ENCODE measurements around the gene MRPL55.
"Not testable (repeated sequence)": the region's sequence is repeated elsewhere in the genome, so short reads cannot be mapped to it uniquely, and the experiment has no call there.

Gene MRPL55

DNA sequence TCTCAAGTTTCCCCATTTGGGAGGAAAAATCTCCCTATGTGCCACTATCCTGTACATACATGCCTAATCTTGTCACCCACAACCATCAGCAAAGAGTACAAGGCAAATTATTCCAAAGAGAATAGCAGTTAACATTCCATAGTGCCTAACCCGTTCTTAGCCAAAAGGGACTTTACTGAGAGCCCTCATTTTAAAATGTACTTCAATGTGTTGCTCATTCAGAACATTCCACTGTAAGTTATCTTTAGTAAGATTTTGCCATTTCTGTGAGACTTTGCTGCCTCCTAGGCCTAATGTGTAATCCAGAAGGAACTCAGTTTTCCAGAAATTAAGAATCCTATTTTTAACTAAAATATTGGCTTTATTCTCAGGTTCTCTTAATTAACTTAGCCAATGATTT, 11.3 kb upstream of the MRPL55 start:
- no peak for DNase-seq

DNA sequence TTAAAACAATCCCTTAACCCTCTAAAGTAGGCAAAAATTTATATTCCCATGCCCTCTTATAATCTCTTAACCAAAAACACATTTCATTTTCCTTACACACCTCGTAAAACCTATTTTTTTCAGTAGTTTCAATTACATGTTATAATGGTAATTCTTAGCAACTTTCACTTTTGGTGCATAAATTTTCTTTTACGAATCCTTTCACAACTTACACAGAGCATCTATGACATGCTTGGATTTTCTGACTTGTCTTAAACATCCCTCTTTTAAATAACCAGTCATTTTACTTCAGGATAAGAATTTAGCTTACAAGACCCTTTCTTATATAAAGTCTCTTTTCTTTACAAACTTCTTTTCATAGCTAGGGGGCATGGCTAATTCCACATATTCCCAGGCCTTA, 8.9 kb upstream of the MRPL55 start:
- DNase-seq = no peak

DNA sequence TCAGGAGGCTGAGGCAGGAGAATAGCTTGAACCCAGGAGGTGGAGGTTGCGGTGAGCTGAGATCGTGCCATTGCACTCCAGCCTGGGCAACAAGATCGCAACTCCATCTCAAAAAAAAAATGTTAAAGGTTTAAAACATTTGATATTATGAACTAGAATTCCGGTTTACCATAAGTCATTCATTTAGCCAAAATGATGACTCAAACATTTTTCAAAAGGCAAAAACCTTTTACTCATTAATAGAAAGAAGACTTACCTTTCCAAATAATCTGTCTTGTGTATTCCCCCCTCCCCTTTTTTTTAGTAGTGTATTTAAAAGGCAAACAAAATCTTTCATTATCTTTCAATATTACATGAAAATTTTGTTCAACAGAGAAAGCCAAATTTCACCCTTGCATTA, 8.2 kb upstream of the MRPL55 start:
- DNase-seq = no peak

DNA sequence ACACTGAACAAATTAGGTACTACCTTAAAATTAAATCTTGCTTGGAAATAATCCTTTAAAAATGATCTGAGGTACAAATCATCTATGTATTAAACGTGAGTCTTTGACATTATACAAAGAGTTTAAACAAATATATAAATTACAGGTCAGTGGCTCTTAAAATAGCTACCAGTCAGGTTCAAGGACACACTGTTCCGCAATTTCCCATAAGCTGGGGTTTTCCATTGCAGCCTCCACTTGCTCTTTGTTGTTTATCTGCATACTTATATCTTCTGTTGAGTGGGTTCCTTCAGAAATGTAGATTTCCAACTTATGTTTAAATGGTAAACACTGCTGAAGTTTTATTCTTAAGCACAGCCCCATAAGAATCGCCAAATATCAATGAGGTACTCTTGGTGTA, 5.7 kb upstream of the MRPL55 start:
- DNase-seq = no peak

DNA sequence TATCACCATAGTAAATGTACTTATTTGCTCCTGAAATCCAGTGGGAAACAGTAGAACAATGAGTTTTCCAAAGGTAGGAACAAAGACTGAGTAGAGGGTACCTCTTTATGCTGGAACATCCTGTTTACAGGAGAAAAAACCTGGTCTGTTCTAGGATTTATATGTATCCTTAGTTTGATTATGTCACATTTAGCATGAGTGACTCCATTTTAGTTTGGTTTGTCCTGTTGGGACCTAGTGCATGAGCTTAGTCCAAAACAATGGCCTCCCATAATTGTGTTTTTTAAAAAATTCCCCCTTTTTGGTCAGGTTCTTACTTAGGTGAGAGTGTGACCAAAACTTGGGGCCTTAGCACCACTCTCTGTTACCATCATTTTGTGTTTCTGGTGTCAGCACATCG, 3.5 kb upstream of the MRPL55 start:
- no peak for DNase-seq

DNA sequence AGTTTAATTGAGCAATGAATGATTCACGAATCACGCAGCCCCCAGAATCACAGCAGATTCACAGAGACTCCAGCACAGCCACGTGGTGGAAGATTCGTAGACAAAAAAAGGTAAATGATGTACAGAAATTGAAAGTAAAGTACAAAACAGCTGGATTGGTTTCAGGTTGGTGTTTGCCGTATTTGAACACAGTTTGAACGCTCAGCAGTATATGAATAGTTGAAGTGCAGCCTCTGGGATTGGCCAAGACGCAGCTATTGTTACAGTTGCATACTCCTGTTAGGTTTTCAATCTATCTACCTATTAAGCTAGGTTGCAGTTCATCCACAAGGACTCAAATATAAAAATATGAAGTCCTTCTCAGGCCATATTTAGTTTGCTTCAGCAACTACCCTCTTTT, 3.1 kb upstream of the MRPL55 start:
- DNase-seq = no peak

DNA sequence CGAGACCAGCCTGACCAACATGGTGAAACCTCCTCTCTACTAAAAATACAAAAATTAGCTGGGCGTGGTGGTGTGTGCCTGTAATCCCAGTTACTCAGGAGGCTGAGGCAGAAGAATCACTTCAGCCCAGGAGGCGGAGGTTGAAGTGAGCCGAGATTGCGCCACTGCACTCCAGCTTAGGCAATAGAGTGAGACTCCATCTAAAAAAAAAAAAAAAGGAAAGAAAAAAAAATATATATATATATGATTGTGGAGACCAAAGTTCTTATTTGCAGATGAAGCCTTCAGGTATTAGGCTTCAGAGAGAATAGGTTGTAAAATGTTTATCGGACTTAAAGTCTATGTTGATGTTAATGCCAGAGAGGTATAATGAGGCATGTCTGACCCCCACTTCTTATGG, 2.2 kb upstream of the MRPL55 start:
- not testable (repeated sequence) for DNase-seq

DNA sequence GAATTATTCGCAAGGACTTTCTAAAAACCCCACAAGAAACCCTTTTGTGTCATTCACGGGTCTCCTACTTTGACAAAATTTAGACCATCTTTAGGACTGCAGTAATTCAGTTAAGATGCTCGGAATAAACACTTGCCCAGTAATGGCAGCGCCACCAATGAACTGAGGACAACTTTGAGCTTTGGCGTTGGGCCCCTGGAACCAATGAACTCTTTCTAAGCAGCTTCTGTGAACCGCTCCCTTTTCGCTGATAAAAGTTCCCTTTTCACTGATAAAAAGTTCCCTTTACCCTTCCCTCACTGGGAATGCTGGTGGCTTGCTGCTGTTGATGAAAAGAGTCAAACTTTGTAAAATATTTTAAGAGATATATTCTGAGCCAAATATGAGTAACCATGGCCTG, 1.5 kb upstream of the MRPL55 start:
- no peak for DNase-seq

DNA sequence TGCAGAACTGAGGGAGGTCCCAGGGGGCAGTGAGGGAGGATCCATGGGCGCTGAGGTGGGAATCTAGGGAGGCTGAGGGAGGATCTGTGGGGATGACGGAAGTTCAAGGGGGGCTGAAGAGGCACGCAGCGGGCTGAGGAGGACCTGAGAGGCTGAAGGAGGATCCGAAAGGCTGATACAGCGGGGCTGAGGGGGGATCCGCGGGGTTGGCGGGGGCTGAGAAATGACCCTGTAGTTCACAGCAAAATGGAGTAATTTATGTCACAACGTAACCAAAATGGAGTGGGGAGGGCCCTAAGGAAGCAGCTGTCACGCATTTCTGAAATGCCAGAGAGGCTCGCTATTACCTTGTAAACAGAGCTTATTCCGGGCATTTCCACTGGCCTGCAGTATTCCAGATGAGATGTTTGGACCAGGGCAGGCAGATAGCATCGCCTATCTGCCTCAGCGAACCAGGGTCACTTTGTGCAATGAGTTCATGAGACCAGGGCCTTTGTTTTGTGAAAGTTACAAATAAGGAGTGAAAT, 926 bp upstream of the MRPL55 start:
- peak; percentile 37 for DNase-seq

DNA sequence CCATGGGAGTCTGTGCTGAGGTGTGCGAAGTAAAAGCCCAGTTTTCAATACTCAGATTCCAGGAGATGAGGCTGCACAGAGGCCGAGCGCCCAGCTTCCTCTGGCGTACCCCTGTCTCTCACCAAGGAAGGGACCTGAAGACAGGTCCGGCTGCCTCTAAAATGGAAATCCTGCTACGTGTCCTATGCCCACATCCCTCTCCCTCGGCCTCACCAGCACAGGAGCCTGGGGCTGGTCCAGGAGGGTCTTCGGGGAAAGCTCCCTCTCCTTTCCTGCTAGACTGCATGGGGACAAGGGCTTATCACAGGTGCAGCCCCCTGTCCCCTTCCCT, 392 bp downstream of the MRPL55 start:
- no peak for DNase-seq

DNA sequence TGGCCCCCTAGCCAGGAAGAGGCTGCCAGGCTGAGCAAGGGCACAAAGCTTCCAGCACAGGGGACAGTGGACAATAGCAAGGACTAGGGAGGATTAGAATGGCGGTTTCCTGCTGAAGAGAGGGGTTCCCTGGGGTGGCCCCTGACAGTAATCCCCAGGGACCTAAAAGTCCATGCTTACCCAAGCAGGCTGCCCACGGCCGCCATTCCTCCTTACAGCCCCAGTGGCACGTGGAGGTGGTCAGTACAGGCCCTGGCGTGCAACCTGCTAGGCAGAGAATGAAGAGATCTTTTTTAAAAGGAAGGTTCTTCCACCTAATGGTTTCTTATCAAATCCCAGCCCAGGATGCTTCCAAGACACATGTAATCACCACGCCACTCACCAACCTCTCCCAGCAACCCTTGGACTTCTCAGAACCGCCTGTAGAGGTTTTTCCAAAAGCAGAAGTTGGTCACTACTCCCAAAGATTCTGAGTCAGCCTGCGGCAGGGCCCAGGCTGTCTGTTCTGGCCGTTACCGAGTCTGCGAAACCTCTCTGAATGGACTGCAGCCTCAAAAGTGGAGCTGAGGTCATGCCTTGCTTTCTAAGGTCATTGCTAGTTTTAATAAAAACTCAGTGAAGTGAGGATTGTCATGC, 926 bp downstream of the MRPL55 start:
- DNase-seq = no peak

DNA sequence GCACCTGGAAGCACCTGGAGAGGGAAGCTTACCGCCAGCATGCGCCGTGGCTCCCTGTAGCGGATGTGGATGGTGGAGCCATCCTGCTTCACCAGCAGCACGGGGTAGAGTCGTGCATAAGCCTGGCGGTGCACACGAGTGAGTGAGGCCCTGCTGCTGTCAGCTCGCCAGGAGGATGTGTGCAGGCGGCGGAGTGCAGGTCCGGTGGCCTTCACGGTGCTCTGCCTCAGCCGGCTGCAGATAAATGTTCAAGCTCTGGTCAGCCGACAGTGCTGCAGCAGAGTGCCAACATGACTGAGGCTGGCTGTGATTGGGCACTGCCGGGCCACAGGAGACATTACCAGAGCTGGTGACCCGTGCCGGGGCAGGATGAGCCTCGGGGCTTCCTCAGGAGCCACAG, 1.5 kb downstream of the MRPL55 start:
- DNase-seq = no peak

DNA sequence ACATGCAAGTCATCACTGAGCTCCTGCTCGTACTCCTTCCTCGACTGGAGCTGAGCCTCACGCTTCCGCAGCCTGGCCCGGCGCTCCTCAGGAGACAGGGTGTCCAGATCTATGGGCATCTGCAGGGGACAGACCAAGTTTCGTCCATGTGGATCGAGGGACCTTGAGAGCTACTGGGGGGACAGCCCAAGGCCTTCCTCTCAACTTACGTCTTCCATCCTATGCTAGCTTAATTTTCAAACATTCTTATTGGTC, 2.4 kb downstream of the MRPL55 start:
- DNase-seq = no peak

DNA sequence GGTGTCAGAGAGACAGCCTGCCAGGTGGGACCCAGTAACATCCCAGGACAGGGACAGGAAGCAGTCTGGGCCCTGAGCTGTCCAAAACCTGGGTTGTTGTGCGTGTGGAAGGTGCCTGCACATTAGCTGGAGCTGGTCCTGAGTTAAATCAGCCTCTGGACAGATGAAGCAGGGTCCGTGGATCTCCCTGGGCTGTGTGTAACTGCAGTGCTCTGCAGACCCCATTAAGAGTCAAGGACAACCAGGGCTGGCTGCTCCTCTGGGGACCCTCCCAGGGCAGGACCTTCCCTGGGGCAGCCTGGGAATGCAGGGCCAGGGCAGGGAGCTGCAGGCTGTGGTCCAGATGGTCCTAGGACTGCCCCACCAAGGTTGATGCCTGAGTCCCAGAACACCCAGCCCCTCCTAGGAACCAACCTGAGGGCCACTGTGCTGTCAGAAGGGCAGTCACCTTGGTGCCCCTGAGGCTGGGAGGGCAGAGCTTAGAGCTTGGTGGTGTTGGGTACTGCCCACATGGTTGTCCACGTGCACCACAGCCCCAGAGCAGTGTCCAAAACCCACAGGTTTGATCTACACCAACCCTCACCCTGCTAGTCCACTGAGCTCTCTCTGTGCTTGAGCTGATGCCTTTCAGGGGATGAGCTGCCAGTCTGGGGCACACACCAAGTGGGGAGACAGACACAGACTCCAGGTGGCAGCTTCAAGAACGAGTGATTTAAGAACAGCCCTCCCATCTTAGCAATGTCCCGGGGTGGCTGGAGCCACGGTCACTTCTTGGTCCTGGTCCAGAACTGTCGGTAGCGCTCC, 2.9 kb downstream of the MRPL55 start:
- DNase-seq = no peak

DNA sequence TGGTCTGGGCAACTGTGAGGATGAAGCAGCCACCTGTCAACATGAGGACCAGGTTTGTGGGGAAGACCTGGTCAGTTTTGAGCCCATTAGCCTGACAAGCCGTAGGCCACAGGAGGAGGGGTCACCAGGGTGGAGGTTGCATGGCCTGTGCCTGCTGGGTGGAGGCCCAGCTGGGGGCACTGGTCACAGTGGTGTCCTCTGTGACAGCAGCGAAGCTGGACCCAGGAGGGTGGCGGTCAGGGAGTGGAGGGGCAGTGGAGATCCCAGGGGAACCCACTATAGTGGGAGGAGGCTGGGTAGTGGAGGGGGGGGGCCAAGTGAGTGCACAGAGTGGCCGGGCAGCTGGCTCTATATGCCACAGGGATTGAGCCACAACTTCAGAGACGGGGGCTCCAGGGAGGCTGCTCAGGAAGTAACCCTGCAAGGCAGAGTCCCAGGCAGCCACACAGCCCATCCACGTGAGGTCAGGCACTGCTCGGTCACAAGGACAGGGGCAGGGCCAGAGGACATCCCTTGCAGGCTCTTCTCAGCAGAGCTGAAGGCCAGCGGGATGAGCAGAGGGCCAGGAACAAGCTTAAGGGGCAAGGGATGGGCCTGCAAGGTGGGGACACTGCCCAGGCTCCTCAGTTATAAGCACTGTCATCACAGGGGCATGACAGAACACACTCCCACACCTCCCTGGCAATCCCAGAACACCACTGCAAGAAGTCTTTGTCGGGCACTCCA, 3.7 kb downstream of the MRPL55 start:
- no peak for DNase-seq

DNA sequence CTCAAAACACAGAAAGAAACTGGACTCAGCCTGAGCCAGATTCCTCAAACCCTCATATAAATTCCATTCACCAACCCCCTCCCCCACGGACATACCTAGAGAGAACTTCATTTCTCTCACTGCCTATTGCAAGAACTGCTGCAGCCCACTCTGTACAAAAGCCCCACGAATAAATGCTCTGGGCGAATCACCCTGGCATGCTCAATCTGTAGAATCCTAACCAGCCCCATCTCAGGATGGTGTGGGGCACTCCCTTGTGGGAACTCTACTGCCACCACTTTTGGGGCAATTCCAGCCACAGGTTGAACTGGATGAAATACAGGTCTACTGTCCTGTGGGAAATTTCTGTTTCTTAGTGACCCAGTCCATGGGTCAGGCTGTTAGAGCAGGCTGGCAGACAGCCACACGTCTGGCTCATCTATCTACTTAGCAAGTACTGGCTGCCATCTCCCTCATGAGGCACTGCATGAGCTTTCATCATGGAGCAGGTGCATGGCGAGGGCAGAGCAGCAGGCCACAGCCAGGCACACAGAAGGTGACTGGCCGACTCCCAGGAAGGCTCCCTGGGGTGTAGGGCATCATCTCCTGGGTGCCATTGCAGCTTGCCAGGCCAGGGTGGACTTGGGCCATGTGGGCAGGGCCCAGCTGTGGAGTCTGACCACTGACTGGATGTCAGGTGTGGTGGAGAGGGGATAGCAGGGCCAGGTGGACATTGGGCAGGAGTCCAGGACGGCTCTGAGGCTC, 4.4 kb downstream of the MRPL55 start:
- no peak for DNase-seq

DNA sequence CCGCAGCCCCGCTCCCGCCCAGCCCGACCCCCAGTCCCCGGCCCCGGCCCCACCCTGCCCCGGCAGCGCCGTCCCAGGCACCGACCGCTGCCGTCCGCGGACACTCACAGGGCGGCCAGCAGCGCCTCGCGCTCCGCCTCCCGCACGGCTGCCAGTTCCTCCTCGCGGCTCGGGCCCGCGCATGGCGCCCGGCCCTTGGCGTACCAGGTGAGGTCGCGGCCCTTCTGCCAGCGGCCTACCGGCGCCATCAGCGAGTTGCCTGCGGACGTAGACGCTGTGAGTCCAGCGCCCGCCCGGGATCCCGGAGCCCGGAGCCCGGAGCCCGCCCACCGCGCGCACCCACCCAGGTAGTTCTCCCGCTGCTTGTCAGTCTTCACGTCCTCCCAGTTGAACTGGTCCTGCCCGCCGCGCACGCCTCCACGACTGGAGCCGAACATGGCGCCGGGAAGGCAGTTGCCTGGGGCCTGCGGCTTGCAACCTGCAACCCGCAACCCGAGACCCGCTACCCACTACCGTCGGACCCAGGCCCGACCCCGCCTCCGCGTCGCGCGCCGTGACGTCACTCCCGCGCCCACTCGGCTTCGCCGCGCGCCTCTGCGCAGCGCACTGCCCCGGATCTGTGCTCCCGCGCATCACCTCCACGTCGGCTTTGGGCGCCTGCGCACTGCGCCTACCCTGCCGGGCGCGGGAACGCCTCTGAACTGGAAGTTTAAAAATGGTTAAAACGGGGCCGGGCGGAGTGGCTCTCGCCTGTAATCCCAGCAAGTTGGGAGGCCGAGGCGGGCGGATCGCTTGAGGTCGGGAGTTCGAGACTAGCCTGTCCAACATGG, 6.1 kb downstream of the MRPL55 start, which contains the start of gene C1orf35:
C1orf35 (minus strand) TSS at position 535 of the 830 bp plus-strand sequence; CDS start at position 437, 98 bp downstream.
- DNase-seq = peak; percentile 96

DNA sequence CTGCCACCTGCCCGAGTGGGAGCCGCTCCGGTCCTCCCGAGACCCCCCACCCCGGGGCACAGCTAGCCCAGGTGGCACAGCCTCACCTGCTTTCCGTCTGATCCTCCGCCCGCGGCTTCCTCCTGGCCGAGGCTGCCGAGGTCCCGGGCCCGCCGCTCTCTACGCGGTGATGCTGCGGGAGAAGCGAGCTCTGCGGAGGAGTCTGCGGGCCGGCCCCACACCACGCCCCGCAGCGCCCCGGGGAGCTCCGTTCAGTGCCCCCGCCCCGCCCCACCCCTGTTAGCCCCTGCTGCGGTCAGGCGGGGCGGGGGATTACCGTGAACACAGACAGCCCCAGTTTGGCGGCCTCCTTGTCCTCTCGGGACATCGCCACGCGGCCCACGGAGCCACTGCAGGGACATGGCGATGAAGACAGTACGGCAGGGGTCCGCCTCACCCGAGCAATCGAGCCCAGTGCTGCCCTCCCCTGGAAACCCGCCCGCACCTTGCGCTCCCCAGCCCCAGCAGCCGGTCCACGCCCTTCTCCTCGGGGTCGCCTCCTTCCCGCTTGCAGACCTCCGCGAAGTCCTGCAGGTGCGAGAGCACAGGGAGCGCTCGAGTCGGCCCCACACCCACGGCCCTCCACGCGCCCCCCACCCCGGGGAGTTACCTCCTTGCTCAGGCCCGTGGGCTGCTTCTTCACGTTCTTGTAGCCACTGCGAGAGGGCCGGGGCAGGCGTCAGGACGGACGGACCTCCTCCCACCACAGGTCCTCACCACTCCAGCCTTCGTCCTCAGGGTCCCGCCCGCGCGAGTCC, 6.9 kb downstream of the MRPL55 start:
- DNase-seq = peak; percentile 53

DNA sequence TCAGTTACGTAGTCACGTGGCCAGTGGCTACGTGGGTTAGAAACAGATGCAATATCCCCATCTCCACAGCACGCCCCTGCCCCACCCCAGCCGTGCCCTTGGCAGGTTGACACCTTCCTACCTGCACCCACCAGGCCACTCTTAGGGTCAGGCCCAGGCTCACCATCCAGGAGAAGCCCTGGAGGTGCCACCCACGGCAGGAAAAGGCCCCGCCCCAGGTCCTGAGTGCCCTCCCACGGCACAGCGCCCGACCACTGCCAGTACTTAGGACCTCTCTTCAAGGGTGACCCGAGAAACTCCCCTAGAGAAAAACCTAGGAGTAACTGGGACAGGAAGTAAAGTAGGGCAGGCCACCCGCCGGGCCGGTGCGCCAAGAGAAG, 7.5 kb downstream of the MRPL55 start:
- DNase-seq = no peak

DNA sequence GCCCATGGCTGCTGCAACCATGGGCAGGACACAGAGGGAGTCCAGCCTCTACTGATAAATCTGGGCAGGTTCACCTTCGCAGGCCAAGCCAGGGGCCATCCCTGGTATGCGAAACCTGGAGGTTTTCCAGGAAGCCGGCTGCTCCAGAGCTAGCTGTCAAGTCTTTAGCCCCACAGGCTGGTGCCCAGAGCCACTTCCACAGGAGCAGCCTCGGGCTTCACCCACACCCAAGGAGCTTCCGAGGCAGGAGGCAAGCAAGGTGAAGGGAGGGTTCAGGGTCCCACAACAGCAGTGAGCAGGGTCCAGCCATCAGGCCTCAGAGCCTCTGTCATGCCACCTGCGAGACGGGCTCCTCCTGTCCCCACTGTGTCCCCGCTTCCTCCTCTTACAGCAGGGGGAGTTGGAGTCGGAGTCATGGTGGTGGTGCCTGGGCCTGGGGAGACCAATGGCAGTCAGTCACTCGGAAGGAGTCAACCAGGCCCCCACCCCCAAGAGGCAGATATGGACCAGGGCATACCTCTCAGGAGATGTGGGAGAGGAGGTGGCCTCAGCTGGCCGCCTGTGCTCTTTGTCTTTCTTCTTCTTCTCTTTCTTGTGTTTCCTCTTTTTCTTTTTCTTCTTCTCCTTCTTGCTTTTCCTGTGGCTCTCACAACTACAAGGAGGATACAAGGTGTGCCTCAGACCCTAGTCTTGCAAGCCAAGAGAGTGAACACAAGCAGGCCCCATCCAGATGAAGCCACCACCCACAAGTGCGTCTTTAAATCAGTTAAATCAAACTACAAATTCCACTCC, 8.1 kb downstream of the MRPL55 start:
- no peak for DNase-seq

DNA sequence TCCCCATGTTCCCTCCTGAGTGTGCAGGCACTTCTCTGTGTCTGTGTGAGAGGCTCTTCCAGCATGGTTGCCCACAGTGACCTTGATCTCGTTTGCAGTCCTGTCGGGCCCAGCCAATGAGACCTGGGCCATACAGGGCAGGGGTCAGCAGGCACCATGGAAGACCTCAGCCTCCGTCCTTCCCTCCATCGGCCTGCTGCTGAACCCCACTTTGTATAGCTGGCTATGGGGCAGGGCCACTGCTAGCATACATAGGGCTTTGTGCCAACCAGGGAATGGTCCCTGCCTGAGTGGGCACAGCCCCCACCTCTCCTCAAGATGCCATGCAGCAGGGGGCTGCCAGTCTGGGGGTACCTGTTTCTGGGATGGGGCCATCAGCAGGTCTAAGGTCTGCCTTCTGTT, 9.8 kb downstream of the MRPL55 start:
- no peak for DNase-seq

Data from NCI-H1092 treated with DMSO at 0.1 percent for 48 hours (cell line).